Common myeloid progenitor, CD34-positive (primary cell): ENCODE measurements around the gene VEZF1.

ENCODE experiments used
- CTCF ChIA-PET: fragments of 350-600 bp; sonication (Branson Sonifier 250); formaldehyde crosslinking; loops from one replicate; lab custom pipeline; 2021; ENCODE audit warnings: antibody characterized with exemption; lab: Charles Lee
- POLR2A ChIA-PET: fragments of 350-600 bp; sonication (Branson Sonifier 250); formaldehyde crosslinking; loops from one replicate; lab custom pipeline; 2021; ENCODE audit warnings: antibody characterized with exemption; lab: Charles Lee
- DNase-seq, 3 donors: peaks; one replicate each; pipeline versions ENCODE4 v3.0.0 to v3.0.0-alpha.2; 2013
- H3K27ac ChIP-seq, 2 experiments: 1 replicate in 1 of 2; 2 replicates in 1 of 2; pipeline ENCODE4 v1.7.0; 2013; ENCODE audit warnings: inconsistent platforms in 2 of 2, low read length in 2 of 2, mild to moderate bottlenecking in 2 of 2, low read depth in 1 of 2, moderate library complexity in 1 of 2; ENCODE audit not compliant: severe bottlenecking in 2 of 2, insufficient read depth in 1 of 2, poor library complexity in 1 of 2
- H3K27me3 ChIP-seq, 5 experiments: replicated peaks in 2 of 5; 1 replicate in 3 of 5; 2 replicates in 2 of 5; pipeline versions ENCODE4 v1.6.1 to v1.7.0; 2013; ENCODE audit warnings: low read length in 4 of 5, mild to moderate bottlenecking in 2 of 5, moderate library complexity in 2 of 5, inconsistent platforms in 1 of 5; ENCODE audit not compliant: insufficient read depth in 5 of 5, control insufficient read depth in 4 of 5
- H3K36me3 ChIP-seq, 4 experiments: 1 replicate in 2 of 4; 2 replicates in 2 of 4; pipeline versions ENCODE4 v1.6.1 to v1.7.0; 2013; ENCODE audit warnings: low read length in 3 of 4, control low read depth in 1 of 4, mild to moderate bottlenecking in 1 of 4; ENCODE audit not compliant: control insufficient read depth in 4 of 4, insufficient read depth in 4 of 4
- H3K4me1 ChIP-seq, 4 experiments: 1 replicate in 3 of 4; 2 replicates in 1 of 4; pipeline versions ENCODE4 v1.6.1 to v1.7.1; 2013; ENCODE audit warnings: low read length in 3 of 4, mild to moderate bottlenecking in 3 of 4, control low read depth in 1 of 4, inconsistent platforms in 1 of 4, moderate library complexity in 1 of 4; ENCODE audit not compliant: control insufficient read depth in 4 of 4, insufficient read depth in 4 of 4; ENCODE audit errors: control extremely low read depth in 1 of 4
- H3K4me3 ChIP-seq, 7 experiments: 1 replicate in 4 of 7; 2 replicates in 3 of 7; pipeline versions ENCODE4 v1.5.1 to v1.7.0; 2013; ENCODE audit warnings: mild to moderate bottlenecking in 7 of 7, low read length in 6 of 7, moderate library complexity in 6 of 7, inconsistent platforms in 2 of 7, low read depth in 2 of 7, control low read depth in 1 of 7; ENCODE audit not compliant: insufficient read depth in 4 of 7, control insufficient read depth in 1 of 7; ENCODE audit errors: extremely low read depth in 1 of 7
- H3K9me3 ChIP-seq, 5 experiments: 1 replicate in 4 of 5; 2 replicates in 1 of 5; pipeline versions ENCODE4 v1.6.1 to v1.7.1; 2013; ENCODE audit warnings: low read length in 4 of 5, mild to moderate bottlenecking in 2 of 5, inconsistent platforms in 1 of 5, low read depth in 1 of 5, moderate library complexity in 1 of 5; ENCODE audit not compliant: control insufficient read depth in 4 of 5, insufficient read depth in 2 of 5; ENCODE audit errors: control extremely low read depth in 1 of 5
- WGBS: methylation state at CpG from one replicate; pipeline ENCODE4 v1.1.5; 2013; ENCODE audit not compliant: insufficient coverage; 5-methylcytosine and 5-hydroxymethylcytosine counted together

Gene VEZF1

DNA sequence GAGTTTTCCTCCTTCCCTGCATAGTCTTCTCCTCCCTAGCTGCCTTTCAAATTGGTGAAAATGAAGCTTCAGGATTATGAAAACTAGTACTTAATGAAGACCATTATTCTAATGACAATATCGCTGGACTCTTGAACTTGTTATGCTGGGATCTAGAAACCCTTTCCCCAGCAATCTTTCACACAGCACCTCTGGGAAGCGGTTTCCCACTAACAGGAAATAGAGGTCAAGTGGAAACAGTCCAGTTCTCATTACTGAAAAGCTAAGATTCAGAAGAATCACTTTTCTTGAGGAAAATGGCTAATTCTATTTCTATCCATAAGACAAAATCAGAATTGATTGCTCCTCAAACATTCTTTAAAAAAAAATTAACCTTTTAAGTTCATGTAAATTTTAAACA lies 2.0 kb upstream of the VEZF1 start:
- H3K36me3 ChIP-seq = no peaks in the 10 kb centered on the region
- ChIA-PET CTCF (interaction anchor here (0.6 to 16.1 kb wide), 11 partner anchors 9 to 733 kb away, joined by 3 to 443 read pairs (median 3); partner anchors contain the start of gene MRPS23), POLR2A (interaction anchor here (1.2 kb wide), 1 partner anchor 85 kb away, joined by 3 read pairs; no protein-coding TSS in a partner anchor)
- H3K9me3 ChIP-seq = no peaks in the 10 kb centered on the region
- H3K4me3 ChIP-seq = no peak overlapping the region
- WGBS = 75% methylated on average over 1 of the region's 2 CpGs
- H3K27ac ChIP-seq = no peak overlapping the region
- no peak for DNase-seq
- peaks cover 31 to 60% (median 39%) of the 10 kb centered on the region in 4 experiments for H3K4me1 ChIP-seq
- no peaks in the 10 kb centered on the region for H3K27me3 ChIP-seq

DNA sequence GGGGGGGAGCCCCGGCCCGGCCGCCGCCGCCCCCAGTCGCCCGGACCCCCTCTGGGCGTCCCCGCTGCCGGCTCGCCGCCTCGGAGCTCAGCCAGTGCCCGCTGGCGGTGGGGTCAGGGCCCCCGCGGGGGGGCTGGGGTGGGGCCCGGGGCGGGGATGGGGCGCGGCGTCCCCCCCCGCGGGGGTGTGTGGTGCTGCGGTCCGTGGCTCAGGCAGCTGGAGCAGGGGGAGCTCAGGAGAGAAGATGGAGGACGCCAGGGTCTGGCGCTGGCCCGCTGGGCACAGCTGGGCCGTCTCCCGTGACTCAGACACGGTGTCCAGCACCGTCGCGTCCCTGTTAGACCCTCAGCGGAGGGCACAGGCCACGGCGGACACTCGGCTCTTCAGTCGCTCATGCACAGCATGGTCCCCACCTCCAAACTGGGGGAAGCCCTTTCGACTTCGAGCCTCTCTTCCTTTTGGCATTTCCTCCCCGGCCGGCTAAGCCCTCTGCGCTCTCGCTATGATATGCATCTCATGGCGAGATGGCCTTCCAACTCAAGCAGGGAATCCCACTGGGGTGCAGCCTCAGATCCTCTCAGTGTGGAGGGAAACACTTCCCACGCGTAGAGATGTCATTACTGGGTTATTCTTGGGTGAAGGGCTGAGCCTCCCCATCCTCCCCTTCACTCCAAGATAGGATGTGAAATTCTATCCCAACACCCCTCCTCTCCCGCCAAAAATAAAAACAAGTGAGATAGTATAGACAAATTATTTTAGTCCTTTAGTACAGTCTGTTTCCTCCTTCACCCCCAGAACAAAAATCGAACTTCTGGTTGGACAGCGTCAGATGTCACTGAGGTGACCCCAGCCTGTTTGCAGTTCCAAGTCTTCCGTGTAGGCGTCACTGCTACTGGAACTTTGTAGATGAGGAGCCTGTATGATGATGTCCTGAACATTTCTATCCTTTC lies 522 bp upstream of the VEZF1 start:
- peaks cover 28 to 57% (median 31%) of the 10 kb centered on the region in 4 experiments for H3K4me1 ChIP-seq
- DNase-seq = peak in 2 of 3 donors; percentile 77 to 84
- H3K9me3 ChIP-seq = no peaks in the 10 kb centered on the region
- CTCF ChIA-PET = interaction anchor here (1.3 to 16.1 kb wide), 4 partner anchors 10 to 132 kb away, joined by 3 to 443 read pairs (median 12); partner anchors contain the start of gene MRPS23
- peaks cover 0 to 3% (median 2%) of the 10 kb centered on the region in 4 experiments for H3K36me3 ChIP-seq
- 3% methylated on average over 46 of the region's 54 CpGs for WGBS
- H3K27me3 ChIP-seq = no peaks in the 10 kb centered on the region
- POLR2A ChIA-PET = interaction anchor here (0.6 to 1.3 kb wide), 5 partner anchors 18 to 139 kb away, joined by 3 to 4 read pairs (median 3); partner anchors contain the start of genes MRPS23 and SRSF1
- H3K4me3 ChIP-seq = peak overlapping the region; percentile 66 to 90 (median 84)
- H3K27ac ChIP-seq = peak overlapping the region; percentile 27 to 91

- no peaks in the 10 kb centered on the region for H3K27me3 ChIP-seq
- ChIA-PET CTCF (interaction anchor here (0.7 to 3.3 kb wide), 12 partner anchors 10 to 131 kb away, joined by 3 to 13 read pairs (median 5); no protein-coding TSS in a partner anchor), POLR2A (interaction anchor here (0.7 to 1.5 kb wide), 4 partner anchors 31 to 625 kb away, joined by 3 to 5 read pairs (median 4); partner anchors contain the start of genes CUEDC1 and DYNLL2)
- peak overlapping the region; percentile 77 to 91 for H3K27ac ChIP-seq
- no peaks in the 10 kb centered on the region for H3K9me3 ChIP-seq
- WGBS = 0% methylated on average over 24 of the region's 38 CpGs
- peak overlapping the region; percentile 73 to 90 (median 84) for H3K4me3 ChIP-seq
- DNase-seq = peak in 2 of 3 donors; percentile 77 to 84
- H3K4me1 ChIP-seq = peaks cover 25 to 45% (median 28%) of the 10 kb centered on the region in 4 experiments
- H3K36me3 ChIP-seq = peaks cover 2 to 13% (median 12%) of the 10 kb centered on the region in 4 experiments
Observed at GRCh38 chr17:57986841-57987580, 1.0 kb downstream of the VEZF1 start.

GRCh38 chr17:57985675-57985974 lies 2.4 kb downstream of the VEZF1 start:
- WGBS = 40% methylated on average over 1 of the region's 1 CpG
- peak in 2 of 3 donors; percentile 42 to 55 for DNase-seq
- H3K27ac ChIP-seq = no peak overlapping the region
- H3K27me3 ChIP-seq = no peaks in the 10 kb centered on the region
- ChIA-PET POLR2A (interaction anchor here (1.4 to 1.5 kb wide), 2 partner anchors 30 to 38 kb away, joined by 3 to 5 read pairs; partner anchors contain the start of gene CUEDC1), CTCF (interaction anchor here (1.0 to 3.3 kb wide), 12 partner anchors 9 to 132 kb away, joined by 3 to 13 read pairs (median 4); no protein-coding TSS in a partner anchor)
- peaks cover 25 to 45% (median 28%) of the 10 kb centered on the region in 4 experiments for H3K4me1 ChIP-seq
- peak overlapping the region in 2 of 7 experiments; percentile 45 to 84 for H3K4me3 ChIP-seq
- H3K36me3 ChIP-seq = peaks cover 3 to 21% (median 18%) of the 10 kb centered on the region in 4 experiments
- H3K9me3 ChIP-seq = no peaks in the 10 kb centered on the region

DNA sequence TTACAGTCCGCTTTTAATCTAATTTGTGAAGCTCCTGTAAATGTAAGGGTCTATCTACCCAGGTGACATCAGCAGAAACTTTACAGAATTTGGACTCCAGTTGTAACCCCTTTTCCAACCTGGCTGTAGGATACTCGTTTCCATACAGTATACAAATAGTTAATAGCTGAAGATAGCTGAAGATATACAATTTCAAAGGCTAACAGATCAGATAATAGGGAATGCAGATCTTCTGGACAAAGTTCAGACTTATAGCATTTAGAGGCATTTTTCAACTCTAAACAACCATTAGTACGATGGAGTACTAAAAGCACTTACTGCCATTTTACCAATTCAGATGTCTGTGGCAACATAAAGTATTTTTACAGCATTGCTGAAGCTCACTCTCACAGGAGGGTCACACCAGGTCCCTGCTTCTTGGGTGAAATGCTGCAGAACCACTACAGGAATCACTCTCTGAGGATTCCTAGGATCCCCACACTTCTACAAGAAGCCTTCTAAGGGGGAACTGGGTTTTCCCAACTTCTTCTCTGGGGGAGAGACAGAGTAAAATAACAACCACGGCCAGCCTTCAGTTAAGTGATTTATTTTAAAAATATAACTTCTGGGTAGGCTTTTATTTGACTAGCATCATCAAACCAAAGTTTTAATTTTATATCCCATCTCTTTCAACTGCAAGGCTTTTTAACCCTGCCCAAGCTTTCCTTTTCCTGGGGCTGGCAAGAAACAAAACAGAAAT lies 2.9 kb downstream of the VEZF1 start:
- peaks cover 25 to 45% (median 28%) of the 10 kb centered on the region in 4 experiments for H3K4me1 ChIP-seq
- WGBS = 88% methylated on average over 2 of the region's 4 CpGs
- POLR2A ChIA-PET = no interaction called here
- H3K4me3 ChIP-seq = peak overlapping the region in 2 of 7 experiments; percentile 45 to 84
- no peak overlapping the region for H3K27ac ChIP-seq
- no peaks in the 10 kb centered on the region for H3K9me3 ChIP-seq
- no peaks in the 10 kb centered on the region for H3K27me3 ChIP-seq
- peaks cover 4 to 26% (median 19%) of the 10 kb centered on the region in 4 experiments for H3K36me3 ChIP-seq
- DNase-seq = no peak
- CTCF ChIA-PET = interaction anchor here (0.6 to 3.3 kb wide), 14 partner anchors 8 to 856 kb away, joined by 3 to 13 read pairs (median 4); no protein-coding TSS in a partner anchor
